ENCODE measurements around the gene BCL7B.
A peak's percentile ranks its signal among the peaks of the same experiment; 100 is the strongest.
"Not testable (repeated sequence)": the region's sequence is repeated elsewhere in the genome, so short reads cannot be mapped to it uniquely, and the experiment has no call there.

The BCL7B gene

DNA sequence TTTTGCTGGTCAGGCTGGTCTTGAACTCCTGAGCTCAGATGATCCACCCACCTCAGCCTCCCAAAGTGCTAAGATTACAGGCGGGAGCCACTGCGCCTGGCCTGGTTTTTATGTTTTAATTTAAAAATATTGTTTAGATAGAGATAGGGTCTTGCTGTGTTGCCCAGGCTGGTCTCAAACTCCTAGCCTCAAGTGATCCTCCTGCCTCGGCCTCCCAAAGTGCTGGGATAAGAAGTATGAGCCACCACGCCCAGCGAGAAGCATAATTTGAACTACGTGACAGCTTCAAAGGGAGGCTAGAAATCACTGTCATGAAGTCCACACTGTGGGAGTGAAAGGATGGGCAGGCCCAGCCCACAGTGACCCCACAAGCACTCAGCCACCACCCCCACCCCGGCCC is 21.6 kb downstream of the BCL7B start:
- DNase-seq (ENCODE audit: low read depth in 2 of 2), result not testable (repeated sequence)

DNA sequence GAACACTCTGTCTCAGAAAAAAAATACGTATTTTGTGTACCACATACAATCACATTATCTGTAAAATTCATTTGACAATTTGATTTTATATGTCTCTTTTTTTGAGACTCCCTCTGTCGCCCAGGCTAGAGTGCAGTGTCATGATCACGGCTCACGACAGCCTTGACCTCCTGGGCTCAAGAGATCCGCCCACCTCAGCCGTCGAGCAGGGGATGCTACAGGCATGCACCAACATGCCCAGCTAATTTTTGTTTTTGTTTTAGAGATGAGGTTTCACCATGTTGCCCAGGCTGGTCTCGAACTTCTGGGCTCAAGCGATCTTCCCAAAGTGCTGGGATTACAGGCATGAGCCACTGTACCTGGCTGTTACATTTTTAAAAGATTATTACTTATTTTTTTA is 23.7 kb downstream of the BCL7B start:
- no peak for DNase-seq (ENCODE audit: low read depth in 2 of 2)

DNA sequence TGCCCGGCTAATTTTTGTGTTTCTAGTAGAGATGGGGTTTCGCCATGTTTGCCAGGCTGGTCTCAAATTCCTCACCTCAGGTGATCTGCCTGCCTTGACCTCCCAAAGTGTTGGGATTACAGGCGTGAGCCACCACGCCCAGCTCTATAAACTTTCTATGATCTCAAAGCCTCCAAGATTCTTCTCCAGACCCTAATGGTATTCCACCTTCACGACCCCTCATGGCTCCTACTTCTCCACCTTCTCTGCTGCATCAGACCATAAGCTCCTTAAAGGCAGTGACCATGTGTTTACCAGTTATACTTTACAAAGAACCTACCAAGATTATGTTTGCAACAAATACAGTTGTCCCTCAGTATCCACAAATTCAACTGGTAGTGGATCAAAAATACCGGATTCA is 25.3 kb downstream of the BCL7B start:
- no peak for DNase-seq (ENCODE audit: low read depth in 2 of 2)

DNA sequence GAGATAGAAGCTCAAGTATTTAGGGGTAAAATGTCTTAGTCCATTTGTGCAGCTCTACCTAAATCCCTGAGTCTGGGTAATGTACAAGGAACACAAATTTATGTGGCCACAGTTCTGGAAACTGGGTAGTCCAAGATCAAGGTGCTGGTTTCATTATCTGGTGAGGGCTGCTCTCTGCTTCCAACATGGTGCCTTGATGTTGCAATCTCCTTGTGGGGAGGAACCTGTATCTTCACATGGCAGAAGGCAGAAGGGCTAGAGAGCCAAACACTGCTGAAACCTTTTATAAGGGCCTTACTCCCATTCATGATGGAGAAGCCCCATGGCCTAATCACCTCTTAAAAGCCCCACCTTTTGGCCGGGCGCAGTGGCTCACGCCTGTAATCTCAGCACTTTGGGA is 26.7 kb downstream of the BCL7B start:
- DNase-seq (ENCODE audit: low read depth in 2 of 2), result no peak

DNA sequence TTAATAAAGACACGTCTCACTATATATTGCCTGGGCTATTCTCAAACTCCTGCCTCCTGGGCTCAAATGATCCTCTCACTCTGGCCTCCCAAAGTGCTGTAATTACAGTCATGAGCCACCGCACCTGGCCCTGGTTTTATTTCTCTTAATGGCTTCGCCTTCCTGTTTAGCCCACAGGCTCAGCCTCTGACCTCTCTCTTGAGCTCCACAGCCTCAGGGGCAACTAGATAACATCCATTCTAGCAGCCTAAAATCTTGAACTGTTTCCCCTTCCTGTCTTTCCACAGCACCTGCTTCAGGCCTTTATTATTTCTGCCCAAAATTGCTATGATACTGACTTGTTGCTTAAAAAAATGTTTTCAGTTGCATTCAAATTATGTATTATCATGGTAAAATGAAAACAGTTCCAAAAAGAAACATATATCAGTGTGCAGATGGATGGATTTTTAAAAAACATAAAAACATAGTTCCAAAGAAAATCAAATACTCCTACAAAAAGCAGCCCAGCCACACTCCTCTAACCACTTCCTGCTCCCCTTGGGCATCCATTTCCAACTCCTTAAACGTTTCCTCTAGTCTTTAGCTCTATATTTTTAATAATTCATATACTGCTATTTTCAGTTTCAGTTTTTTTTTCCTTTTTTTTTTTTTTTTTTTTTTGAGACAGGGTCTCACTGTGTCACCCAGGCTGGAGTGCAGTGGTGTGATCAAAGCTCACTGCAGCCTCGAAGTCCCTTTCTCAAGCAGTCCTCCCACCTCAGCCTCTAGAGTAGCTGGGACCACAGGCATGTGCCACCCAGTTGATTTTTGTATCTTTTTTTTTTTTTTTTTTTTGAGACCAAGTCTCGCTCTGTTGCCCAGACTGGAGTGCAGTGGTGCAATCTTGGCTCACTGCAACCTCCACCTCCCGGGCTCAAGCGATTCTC is 30.3 kb downstream of the BCL7B start:
- no peak for DNase-seq (ENCODE audit: low read depth in 2 of 2)

DNA sequence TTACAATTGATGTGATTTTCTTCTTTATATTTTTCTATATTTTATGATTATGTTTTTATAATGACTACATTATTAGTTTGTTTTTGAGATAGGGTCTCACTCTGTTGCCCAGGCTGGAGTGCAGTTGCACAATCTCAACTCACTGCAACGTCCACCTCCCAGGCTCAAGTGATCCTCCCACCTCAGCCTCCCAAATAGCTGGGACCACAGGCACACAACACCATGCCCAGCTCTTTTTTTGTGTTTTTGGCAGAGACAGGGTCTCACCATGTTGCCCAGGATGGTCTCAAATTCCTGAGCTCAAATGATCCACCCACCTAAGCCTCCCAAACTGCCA is 31.4 kb downstream of the BCL7B start:
- not testable (repeated sequence) for DNase-seq (ENCODE audit: low read depth in 2 of 2)

DNA sequence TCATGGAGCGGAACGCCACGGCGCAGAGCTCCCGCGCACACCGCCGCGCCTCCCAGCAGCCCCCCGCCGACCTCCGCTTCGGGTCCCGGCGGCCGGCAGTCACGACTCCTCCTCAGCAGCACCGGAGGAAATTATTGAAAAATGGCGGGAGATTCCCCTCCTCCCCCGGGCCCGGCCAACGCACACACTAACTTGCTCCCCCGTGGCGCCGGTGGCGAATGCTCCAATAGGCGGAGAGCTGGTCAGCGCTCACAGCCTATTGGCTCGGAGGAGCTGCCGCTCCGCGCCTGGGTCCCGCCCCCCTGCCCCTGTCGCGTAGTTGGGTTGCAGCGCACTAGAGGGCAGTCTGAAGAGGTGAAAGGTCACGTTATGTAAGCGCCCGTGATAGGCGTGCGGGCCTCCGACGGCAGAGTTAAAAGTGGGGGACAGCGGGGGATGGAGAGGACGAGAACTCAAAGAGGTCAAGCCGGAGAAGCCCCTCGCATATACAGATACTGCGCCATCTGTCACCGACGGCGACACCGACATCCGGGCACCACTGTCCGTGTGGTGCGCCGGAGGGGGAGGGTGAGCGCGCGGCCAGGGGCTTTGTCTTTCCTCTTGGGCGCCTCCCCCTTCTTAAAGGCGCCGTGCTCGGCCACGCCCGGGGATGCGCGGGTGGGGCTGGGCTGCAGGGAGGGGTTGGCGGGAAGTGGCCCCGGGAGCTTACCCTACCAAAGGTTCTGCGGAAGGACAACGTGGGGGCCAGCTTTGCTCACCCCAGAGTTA is 35.2 kb downstream of the BCL7B start, which contains the start of gene BAZ1B:
BAZ1B (minus strand) TSS at position 189 of the 768 bp plus-strand sequence. CDS start 360 bp downstream, outside the sequence.
- peak; percentile 94 to 97 for DNase-seq (ENCODE audit: low read depth in 2 of 2)

DNA sequence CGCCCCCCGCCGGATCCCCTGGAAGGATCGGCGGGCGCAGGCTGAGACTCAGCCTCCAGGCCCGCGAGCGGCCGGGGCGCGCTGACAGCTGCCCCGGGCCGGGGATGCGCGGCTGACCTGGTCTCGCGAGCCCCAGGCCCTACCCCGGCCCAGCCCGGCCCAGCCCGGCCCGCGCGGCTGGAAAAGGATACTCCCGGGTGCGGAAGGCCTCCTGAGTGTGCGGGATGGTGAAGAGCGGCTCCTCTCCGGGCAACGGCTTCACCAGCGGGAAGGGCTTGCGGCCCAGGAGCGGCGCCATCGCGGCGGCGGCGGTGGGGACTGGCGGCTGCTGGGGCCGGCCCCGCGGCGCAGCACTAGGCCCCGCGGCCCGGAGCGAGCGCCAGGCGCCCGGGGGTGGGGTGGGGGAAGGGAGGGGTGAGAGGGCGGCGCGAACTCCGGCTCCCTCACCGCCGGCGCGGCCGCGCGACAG is 35.8 kb downstream of the BCL7B start:
- peak; percentile 55 to 56 for DNase-seq (ENCODE audit: low read depth in 2 of 2)

DNA sequence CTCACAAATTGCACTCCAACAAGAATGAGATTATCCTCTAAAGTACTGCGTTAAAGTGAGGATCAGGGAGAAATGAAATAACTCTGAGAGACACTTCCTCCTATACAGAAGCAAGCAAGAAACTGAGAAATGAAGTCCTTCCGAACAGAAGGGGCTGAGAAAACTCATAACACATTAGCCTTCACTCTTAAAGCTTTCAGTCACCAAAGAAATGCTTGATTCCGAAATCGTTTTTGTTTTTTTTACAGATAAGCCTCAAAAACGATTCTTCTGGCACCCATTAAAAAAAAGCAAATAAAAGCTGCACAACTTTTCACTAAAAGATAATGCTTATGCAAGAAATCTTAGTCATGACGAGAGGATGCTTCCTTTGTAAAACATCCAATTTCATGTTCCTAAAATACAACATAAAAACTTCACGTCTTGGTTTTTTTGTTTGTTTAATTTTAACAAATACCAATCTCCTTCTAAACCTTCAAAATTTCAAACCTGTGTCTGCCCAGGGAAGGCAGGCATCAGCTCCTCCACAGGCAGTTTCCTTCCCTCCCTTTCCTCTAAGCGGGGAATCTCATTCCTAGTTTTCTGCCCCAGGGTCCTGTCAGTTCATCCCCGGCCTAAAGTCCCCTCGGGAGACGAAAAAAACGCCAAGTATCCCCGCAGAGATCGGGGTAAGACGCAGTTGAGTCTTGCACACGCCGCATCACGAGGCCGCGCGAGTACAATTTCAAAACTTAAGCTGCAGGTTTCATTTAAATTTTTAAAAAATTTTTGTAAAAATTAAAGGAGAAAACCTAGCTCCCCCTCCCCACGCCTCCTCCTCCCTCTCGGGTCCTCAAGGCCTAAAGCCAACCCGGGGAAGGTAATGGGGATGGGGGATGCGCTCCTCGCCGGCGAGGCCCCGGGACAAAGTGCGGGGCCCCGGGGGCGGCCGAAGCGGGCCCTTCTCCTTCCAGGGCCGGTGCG is 36.5 kb downstream of the BCL7B start:
- peak in 1 of 2 donors; percentile 4 for DNase-seq (ENCODE audit: low read depth in 2 of 2)

DNA sequence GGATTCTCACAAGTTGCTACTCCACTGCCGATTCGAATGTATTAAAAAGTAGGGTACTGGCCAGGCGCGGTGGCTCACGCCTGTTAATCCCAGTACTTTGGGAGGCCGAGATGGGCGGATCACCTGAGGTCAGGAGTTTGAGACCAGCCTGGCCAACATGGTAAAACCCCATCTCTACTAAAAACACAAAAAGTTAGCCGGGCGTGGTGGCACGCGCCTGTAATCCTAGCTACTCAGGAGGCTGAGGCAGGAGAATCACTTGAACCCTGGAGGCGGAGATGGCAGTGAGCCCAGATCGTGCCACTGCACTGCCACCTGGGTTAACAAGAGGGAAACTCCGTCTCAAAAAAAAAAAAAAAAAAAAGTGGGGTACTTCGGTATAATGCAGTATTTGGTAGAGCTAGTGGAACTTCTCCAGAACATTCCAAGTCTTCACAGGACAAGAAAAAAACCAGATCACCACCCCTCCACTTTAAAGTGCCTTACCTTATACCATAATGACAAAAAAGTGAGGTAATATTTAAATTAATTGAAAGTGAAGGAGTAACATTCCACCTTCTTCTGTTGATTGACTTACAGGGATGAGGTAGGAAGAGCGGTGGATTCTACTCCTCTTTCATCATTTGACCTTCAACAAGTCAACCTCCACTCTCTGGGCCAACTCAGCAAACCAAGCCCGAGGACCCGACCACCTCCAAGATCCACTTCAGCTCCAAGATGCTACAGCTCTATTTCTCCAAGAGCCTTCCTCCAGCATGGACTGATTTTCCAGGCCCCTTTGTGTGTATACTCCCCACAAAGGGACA is 37.4 kb downstream of the BCL7B start:
- DNase-seq (ENCODE audit: low read depth in 2 of 2), result peak; percentile 19 to 22

DNA sequence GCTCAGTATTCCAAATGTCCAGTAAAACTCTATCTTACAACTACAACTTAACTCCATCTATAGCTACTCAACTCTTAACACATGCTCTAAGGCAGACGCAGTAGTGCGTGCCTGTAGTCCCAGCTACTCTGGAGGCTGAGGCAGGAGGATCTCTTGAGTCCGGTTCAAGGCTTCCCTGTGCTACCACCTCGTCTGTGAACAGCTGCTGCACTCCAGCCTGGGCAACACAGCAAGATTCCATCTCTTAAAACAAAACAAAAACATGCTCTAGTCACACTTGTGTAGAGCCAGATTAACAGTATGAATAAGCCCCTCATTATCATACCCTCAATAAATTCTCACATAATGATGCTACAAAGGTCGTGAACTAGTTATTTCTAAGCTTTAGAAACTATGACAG is 39.0 kb downstream of the BCL7B start:
- DNase-seq (ENCODE audit: low read depth in 2 of 2), result no peak

DNA sequence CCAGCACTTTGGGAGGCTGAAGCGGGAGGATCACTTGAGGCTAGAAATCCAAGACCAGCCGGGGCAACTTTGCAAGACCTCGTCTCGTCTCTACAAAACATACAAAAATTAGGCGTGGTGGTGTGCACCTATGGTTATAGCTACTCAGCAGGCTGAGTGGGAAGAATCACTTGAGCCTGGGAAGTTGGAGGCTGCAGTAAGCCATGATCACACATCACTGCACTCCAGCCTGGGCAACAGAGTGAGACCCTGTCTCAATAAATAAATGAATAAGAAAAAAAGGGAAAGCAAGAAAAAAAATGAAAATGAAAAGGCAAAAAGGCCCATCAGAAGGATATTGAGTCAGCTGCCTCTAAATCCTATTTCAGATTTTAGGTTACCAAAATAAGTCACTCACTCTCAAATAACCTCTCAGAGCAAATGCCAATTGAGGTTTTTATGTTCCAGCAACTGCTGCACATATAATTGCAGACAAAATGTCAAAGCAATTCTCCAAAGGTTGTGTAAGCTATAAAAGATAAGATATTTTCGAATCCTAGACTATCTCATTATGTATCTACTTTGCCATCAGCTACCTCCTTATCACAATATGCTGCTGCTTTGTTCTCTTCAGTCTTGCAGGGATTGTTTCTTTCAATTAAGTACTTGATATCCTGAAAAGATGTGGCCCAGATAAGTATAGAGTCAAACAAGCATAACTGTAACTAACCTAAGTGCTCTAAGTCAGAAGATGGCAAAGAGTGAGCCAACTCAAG is 40.1 kb downstream of the BCL7B start:
- DNase-seq (ENCODE audit: low read depth in 2 of 2), result no peak

DNA sequence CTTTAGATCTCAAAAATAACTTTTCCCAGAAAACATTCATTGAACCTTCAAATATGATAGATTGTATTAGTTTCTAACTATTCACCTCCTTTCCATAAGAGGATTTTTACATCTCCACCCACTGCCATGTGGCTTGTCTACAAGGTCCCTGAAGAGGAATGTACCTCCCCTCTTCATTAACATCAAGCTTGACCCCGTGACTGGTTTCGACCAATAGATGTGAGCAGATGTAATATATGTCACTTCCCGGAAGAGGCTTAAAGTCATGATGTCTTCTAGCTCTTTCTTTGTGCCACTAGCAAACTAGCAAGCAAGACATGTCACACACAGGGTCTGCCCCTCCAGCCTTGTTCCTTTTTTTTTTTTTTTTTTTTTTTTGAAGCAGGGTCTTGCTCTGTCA is 42.3 kb downstream of the BCL7B start:
- no peak for DNase-seq (ENCODE audit: low read depth in 2 of 2)

DNA sequence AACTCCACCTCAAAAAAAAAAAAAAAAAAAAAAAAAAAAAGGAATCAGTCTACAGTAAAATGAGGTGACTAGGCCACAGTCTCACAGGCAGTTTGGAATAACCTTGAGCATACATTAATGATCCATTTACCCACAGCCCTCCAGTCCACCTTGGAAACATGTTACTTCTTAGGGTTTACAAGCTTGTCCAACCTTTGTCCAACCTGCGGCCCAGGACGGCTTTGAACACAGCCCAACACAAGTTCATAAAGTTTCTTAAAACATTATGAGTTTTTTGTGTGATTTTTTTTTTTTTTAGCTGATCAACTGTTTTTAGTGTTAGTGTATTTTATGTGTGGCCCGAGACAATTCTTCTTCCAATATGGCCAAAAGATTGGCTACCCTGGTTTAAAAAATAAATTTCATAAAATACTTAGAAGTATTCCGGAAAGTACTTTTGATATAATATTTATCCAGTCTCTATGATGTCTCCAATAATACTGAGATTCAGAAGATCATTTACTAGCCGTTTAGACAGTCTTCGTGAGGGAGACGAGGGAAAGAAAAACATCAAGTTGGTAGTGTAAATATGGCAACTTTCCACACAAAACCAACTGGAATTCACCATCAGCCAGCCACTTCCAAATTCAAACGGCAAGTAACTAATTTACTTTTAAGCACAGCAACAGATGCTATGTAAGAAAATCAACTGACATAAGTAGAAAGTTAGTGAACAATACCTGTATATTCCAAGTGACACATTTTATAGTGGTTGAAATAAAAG is 45.3 kb downstream of the BCL7B start:
- no peak for DNase-seq (ENCODE audit: low read depth in 2 of 2)

DNA sequence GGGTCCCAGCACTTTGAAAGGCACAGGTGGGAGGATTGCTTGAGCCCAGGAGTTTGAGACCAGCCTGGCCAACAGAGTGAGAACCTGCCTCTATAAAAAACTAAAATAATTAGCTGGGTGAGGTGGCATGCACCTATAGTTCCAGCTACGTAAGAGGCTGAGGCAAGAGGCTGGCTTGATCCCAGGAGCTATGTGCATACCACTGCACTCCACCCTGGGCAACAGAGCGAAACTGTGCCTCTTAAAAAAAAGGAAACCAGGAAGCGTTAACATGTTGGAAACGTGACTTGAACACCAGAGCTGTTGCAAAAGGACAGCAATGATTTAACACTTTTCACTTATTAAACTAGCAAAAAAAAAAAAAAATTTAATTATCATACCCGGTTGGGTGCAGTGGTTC is 48.0 kb downstream of the BCL7B start:
- no peak for DNase-seq (ENCODE audit: low read depth in 2 of 2)

DNA sequence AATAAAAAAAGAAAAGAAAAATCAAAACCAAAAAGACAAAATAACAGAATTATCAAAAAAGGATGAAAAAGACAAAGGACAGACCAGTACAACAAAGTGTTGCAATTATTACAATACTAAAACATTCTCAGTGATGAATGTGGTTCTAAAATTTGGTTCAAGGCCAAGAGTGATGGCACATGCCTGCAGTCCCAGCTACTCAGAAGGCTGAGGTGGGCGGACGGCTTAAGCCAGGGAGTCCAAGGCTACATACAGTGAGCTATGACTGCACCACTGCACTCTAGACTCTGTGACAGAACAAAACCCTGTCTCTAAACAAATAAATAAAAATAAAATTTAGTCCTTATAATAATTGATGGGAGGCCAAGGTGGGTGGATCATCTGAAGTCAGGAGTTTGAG is 49.9 kb downstream of the BCL7B start:
- DNase-seq (ENCODE audit: low read depth in 2 of 2), result no peak

DNA sequence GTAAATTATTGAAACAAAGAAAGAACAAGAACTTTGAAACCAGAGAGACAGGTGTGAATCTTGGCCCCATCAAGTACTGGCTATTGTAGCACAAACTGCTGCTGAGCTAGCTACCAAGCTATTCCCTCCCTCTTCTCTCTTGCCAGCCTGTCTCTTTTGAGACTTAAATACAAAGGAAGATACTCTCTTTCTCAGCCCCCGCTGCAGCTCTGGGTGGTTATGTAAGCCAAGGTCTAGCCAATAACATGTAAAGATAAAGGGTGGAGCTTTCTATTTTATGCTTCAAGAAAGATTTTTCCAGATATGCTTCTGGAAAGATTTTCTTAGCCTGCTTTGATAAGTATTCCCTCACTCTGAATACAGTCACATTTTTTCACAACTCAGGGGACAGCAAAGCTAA is 52.6 kb downstream of the BCL7B start:
- DNase-seq (ENCODE audit: low read depth in 2 of 2), result no peak

DNA sequence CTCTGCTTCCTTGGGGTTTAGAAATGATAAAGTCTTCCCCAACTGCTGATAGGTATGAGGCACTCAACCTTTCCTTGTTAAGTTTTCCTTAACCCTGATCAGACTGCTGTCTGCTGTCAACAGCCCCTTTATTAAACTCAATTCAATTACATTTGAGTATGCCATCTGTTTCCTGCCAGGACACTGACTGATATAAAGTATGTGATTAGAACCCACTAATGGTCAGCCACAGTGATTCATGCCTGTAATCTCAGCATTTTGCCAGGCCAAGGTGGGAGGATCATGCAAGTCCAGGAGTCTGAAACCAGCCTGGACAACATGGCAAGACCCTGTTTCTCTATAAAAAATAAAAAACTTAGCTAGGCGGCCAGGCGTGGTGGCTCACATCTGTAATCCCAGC is 53.5 kb downstream of the BCL7B start:
- DNase-seq (ENCODE audit: low read depth in 2 of 2), result no peak

DNA sequence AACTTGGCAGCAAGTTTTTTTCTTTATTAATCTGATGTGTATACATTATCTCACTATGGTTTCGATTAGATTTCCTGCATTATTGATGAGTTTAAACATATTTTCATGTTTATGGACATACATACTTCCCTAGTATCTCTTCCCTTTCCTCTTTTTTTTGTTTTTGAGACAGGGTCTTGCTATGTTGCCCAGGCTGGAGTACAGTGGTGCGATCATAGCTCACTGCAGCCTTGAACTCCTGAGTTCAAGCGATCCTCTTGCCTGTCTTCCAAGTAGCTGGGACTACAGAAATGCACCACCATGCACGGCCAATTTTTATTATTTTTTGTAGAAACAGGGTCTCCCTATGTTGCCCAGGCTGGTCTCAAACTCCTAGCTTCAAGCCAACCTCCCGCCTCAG is 54.3 kb downstream of the BCL7B start:
- DNase-seq (ENCODE audit: low read depth in 2 of 2), result no peak
